22Rv1 (cell line): ENCODE data around the gene CFAP74.

Experiments
- H3K27ac ChIP-seq: fragments of 450-650 bp; 2 replicates; pipeline ENCODE4 v1.5.1; 2017
- ZFX ChIP-seq: fragments of 450-650 bp; IDR thresholded peaks from 2 replicates; pipeline ENCODE4 v1.6.1; 2017; ENCODE audit warnings: antibody characterized with exemption, borderline replicate concordance
- TF ChIP-seq, protein P1 (sequence below): fragments of 450-650 bp; IDR thresholded peaks from 2 replicates; pipeline ENCODE4 v1.5.1; 2017; ENCODE audit warnings: mild to moderate bottlenecking

The CFAP74 gene

DNA sequence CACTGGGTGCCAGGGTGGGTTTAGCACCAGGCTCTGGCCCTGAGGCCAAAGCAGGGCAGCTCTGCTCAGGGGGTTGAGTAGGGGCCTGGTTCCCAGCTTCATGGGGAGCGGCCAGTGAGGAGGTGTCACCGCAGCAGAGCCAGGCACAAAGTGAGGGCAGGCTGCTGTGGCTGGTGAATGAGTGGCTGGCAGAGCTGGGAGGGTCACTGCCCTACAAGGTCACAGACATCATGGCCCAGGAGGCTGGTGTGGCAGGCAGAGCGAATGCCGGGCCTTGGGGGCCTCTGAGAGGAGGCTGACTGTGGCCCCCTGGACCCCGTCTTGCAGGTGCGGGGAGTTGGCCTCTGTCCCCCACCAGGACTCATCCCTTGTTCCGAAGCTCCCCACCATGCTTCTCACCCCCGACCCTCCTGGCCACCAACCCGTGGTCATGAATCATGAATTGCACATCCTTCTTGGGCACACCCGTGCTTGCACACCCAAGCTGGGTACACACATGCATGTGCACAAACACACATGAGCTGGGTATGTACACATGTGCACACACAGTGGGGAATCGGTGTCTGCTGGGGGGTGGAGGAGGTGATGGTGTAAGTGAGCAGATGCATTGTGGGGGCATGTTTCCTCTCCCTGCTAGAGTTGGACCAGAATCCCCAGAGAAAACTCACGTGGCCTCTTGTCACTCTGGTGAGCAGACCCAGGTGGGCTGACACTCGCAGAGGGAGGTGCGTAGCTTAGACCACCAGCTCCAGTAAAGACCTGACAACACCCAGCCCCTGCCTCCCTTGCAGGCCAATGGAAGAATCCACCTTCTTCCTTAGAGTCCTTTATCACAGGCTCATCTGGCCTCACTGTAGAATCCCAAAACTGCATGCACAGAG, 107.9 kb downstream of the CFAP74 start:
- no peak for TF ChIP-seq ZFX
- TF ChIP-seq, protein P1, sequence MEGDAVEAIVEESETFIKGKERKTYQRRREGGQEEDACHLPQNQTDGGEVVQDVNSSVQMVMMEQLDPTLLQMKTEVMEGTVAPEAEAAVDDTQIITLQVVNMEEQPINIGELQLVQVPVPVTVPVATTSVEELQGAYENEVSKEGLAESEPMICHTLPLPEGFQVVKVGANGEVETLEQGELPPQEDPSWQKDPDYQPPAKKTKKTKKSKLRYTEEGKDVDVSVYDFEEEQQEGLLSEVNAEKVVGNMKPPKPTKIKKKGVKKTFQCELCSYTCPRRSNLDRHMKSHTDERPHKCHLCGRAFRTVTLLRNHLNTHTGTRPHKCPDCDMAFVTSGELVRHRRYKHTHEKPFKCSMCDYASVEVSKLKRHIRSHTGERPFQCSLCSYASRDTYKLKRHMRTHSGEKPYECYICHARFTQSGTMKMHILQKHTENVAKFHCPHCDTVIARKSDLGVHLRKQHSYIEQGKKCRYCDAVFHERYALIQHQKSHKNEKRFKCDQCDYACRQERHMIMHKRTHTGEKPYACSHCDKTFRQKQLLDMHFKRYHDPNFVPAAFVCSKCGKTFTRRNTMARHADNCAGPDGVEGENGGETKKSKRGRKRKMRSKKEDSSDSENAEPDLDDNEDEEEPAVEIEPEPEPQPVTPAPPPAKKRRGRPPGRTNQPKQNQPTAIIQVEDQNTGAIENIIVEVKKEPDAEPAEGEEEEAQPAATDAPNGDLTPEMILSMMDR, result no peak
- H3K27ac ChIP-seq, result no peak overlapping the region

GRCh38 chr1:1895060-1895418, 108.5 kb downstream of the CFAP74 start:
- peak overlapping the region; percentile 40; the same call in 1 of the 2 replicates for H3K27ac ChIP-seq
- TF ChIP-seq, protein P1, result no peak
- TF ChIP-seq ZFX, result no peak

DNA sequence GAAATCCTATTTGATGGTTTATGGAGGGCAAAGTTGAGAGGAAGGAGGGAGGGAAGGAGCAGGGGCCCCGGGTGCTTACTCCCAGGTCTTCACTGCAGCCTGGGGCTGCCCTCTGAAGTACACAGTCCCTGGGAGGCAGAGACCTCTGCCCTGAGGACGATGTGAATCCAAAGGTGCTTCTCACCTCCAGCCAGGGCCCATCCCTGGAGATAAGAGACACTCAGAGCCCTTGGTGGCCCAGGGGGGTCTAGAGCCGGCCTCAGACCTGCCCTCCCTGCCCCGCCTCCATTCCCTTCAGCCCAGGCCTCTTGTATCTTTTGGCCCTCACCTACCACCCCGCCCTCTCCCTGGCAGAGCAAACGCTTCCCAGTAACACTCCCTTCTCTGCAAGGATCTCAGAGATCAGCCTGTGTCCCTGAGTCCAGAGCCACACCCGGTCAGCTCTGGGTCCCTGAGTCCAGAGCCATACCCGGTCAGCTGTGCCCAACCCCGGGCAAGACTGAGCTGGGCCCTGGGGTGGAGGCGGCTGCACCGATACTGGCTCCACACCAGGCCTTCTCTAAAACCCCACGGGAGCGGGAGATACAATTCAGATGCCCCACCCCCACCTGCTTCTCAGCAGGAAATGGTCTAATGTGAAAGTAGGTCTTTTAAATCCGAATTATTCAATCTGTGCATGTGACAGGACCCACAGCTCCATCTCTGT, 109.1 kb downstream of the CFAP74 start:
- peak overlapping the region; percentile 40 for H3K27ac ChIP-seq
- TF ChIP-seq ZFX, result no peak
- TF ChIP-seq, protein P1, result no peak

- no peak overlapping the region for H3K27ac ChIP-seq
- TF ChIP-seq ZFX, result no peak
- TF ChIP-seq, protein P1, result no peak
These were observed 109.6 kb downstream of the CFAP74 start for GRCh38 chr1:1893997-1894353.

GRCh38 chr1:1893291-1893985, 110.1 kb downstream of the CFAP74 start:
- no peak for TF ChIP-seq ZFX
- TF ChIP-seq, protein P1, result no peak

DNA sequence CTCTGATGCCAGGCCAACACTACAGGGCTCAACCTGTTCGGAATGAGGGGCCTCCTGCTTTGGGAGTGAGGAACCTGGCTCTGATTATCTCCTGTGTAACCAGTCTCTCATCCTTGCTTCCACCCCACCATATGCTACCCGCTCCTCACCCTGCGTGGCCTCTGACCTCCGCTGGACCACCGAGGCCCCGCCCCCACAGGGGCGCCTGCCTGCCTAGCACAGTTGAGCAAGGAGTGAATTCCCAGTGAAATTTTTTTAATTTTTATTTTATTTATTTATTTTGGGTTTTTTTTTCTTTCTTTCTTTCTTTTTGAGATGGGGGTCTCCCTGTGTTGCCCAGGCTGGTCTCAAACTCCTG, 110.8 kb downstream of the CFAP74 start:
- TF ChIP-seq, protein P1, result no peak
- TF ChIP-seq ZFX, result no peak
- H3K27ac ChIP-seq, result no peak overlapping the region

More at GRCh38 chr1:1893291-1893985, 110.1 kb downstream of the CFAP74 start:
- no peak overlapping the region for H3K27ac ChIP-seq
